Stimulated activated CD4-positive, alpha-beta T cell treated with anti-CD3 and anti-CD28 coated beads, Interleukin-4, amount 100 ng/mL, for 24 hours (primary cell): ENCODE data around the gene SFTA2.
"Not testable (repeated sequence)": the region's sequence is repeated elsewhere in the genome, so short reads cannot be mapped to it uniquely, and the experiment has no call there.

Source experiments
- DNase-seq: peaks from one replicate; pipeline ENCODE4 v3.0.0-alpha.2; 2020

SFTA2 gene

GRCh38 chr6:30931969-30932645 is at the start of gene SFTA2:
Gene SFTA2, minus strand, starts transcription at chr6:30932170. Its CDS starts 74 bp downstream, at chr6:30932096.
- DNase-seq: no peak

- DNase-seq: no peak
These were observed 47.7 kb upstream of the SFTA2 start for GRCh38 chr6:30979690-30980089.

GRCh38 chr6:30979141-30979540 is 47.2 kb upstream of the SFTA2 start:
- no peak for DNase-seq

- DNase-seq: no peak
These were observed 42.7 kb upstream of the SFTA2 start for GRCh38 chr6:30974490-30975252.

- no peak for DNase-seq
These were observed 40.8 kb upstream of the SFTA2 start for GRCh38 chr6:30972816-30973215.

- no peak for DNase-seq
These were observed 39.0 kb upstream of the SFTA2 start for GRCh38 chr6:30970946-30971345.

- not testable (repeated sequence) for DNase-seq
These were observed 37.2 kb upstream of the SFTA2 start for GRCh38 chr6:30969171-30969570.

- DNase-seq: no peak
These were observed 34.2 kb upstream of the SFTA2 start for GRCh38 chr6:30966154-30966553.

- DNase-seq: no peak
These were observed 33.2 kb upstream of the SFTA2 start for GRCh38 chr6:30965140-30965601.

GRCh38 chr6:30964075-30964474 is 32.1 kb upstream of the SFTA2 start:
- DNase-seq: no peak

GRCh38 chr6:30963641-30964040 is 31.7 kb upstream of the SFTA2 start:
- no peak for DNase-seq

GRCh38 chr6:30962716-30963115 is 30.7 kb upstream of the SFTA2 start:
- DNase-seq: no peak

- no peak for DNase-seq
These were observed 29.1 kb upstream of the SFTA2 start for GRCh38 chr6:30960907-30961673.

GRCh38 chr6:30957716-30958115 is 25.7 kb upstream of the SFTA2 start:
- no peak for DNase-seq

- peak; percentile 73 for DNase-seq
These were observed 23.5 kb upstream of the SFTA2 start for GRCh38 chr6:30955367-30956042.

- no peak for DNase-seq
These were observed 22.8 kb upstream of the SFTA2 start for GRCh38 chr6:30954631-30955366.

- DNase-seq: no peak
These were observed 20.0 kb upstream of the SFTA2 start for GRCh38 chr6:30951907-30952469.

- no peak for DNase-seq
These were observed 16.8 kb upstream of the SFTA2 start for GRCh38 chr6:30948811-30949210.

GRCh38 chr6:30947231-30947630 is 15.3 kb upstream of the SFTA2 start:
- no peak for DNase-seq

GRCh38 chr6:30945281-30945680 is 13.3 kb upstream of the SFTA2 start:
- no peak for DNase-seq

GRCh38 chr6:30944051-30944450 is 12.1 kb upstream of the SFTA2 start:
- no peak for DNase-seq
